ENCODE results near the gene GDPD5. TPM values are rescaled to one million over a fixed set of nuclear protein-coding genes. Genes with fewer than 3 reads are reported as not detected.
A peak's percentile ranks its signal among the peaks of the same experiment; 100 is the strongest.

The GDPD5 gene
- total RNA-seq, 1 donor from 2014 or later = 7.8 TPM

DNA sequence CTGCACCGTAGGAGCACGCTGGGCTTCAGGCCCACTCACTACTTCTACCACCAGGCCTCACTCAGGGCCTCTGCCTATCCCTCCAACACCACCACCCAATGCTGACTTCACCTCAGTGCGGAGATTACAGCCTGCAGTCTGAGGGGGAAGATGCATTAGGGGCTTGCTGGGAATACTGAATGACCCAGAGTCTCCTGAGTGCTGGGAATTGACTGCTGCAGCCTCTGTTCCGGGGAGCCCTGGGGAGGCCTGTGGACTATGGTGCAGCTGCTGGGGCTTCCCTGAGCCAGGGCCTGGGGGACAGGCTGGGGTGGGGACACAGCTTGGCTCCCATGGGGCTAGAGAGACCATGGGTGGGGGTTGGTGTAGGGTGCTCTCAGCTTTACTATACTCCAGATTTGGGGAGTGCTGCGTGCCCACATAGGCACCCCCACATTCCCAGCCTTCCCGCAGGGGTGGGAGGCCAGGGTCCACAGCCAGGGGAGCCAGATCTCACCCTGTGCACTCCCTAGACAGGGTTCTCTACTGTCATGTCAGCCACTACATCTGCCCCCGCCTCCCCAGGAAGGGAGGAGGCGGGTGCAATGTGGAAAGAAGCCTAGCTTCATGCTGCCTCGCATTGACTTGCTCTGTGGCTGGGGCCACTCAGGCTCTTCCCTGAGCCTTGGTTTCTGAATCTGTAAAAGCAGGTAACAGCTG, 44.4 kb downstream of the GDPD5 start:
- Histone ChIP-seq H3K27me3 (ENCODE audit: control insufficient read depth in 3 of 3, insufficient read depth in 3 of 3, low read length in 3 of 3) (no peaks in the 10 kb centered on the region), H3K4me1 (ENCODE audit: control insufficient read depth in 3 of 3, insufficient read depth in 3 of 3, low read length in 3 of 3) (peaks cover 21 to 35% (median 31%) of the 10 kb centered on the region in 3 donors), H3K9me3 (ENCODE audit: control insufficient read depth in 3 of 3, low read length in 3 of 3) (no peaks in the 10 kb centered on the region), H3K36me3 (ENCODE audit: control insufficient read depth in 3 of 3, insufficient read depth in 3 of 3, low read length in 3 of 3) (no peaks in the 10 kb centered on the region), H3K27ac (ENCODE audit: low read depth, low read length) (no peak overlapping the region), H3K9ac (ENCODE audit: low read depth in 1 of 3, low read length in 3 of 3) (peak overlapping the region in 2 of 3 donors; percentile 12 to 45), H3K4me3 (ENCODE audit: low read length in 3 of 3) (no peak overlapping the region)

DNA sequence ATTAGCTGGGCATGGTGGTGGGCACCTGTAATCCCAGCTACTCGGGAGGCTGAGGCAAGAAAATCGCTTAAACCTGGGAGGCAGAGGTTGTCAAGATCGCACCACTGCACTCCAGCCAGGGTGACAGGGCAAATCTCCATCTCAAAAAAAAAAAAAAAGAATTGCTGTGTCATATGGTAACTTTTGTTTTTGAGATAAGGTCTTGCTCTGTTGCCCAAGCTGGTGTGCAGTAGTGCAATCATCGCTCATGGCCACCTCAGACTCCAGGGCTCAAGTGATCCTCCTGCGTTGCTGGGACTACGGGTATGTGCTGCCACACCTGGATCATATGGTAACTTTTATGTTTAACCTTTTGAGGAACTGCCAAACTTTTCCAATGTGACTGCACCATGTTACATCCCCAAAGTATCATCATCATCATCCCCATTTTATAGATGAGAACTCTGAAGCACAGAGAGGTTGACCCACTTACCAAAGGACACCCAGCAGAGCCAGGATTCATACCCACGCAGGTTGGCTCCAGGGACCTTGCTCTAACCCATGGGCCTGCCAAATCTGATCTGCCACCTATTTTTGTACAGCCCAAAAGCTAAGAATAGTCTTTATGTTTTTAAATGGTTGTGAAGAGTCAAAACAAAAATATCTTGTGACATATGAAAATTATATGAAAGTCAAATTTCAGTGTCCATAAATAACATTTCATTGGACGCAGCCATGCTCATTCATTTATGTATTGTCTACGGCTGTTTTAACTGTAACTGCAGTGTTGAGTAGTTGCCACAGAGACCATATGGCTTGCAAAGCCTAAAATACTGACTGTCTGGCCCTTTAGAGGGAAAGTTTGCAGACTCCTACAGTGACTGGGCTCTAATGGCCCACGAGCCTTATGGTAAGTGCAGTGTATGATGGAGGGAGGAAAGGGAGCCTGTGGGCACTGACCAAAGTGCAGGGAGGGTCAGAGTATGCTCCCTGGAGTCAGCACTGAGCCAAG, 45.3 kb downstream of the GDPD5 start:
- Histone ChIP-seq H3K27me3 (ENCODE audit: control insufficient read depth in 3 of 3, insufficient read depth in 3 of 3, low read length in 3 of 3) (no peaks in the 10 kb centered on the region), H3K9me3 (ENCODE audit: control insufficient read depth in 3 of 3, low read length in 3 of 3) (no peaks in the 10 kb centered on the region), H3K4me1 (ENCODE audit: control insufficient read depth in 3 of 3, insufficient read depth in 3 of 3, low read length in 3 of 3) (peaks cover 30 to 44% (median 40%) of the 10 kb centered on the region in 3 donors), H3K9ac (ENCODE audit: low read depth in 1 of 3, low read length in 3 of 3) (peak overlapping the region in 2 of 3 donors; percentile 12 to 45), H3K4me3 (ENCODE audit: low read length in 3 of 3) (no peak overlapping the region), H3K27ac (ENCODE audit: low read depth, low read length) (no peak overlapping the region), H3K36me3 (ENCODE audit: control insufficient read depth in 3 of 3, insufficient read depth in 3 of 3, low read length in 3 of 3) (no peaks in the 10 kb centered on the region)

GRCh38 chr11:75479597-75480145, 46.1 kb downstream of the GDPD5 start:
- no peaks in the 10 kb centered on the region for H3K36me3 ChIP-seq (ENCODE audit: control insufficient read depth in 3 of 3, insufficient read depth in 3 of 3, low read length in 3 of 3)
- H3K4me3 ChIP-seq (ENCODE audit: low read length in 3 of 3) = no peak overlapping the region
- no peaks in the 10 kb centered on the region for H3K27me3 ChIP-seq (ENCODE audit: control insufficient read depth in 3 of 3, insufficient read depth in 3 of 3, low read length in 3 of 3)
- H3K9ac ChIP-seq (ENCODE audit: low read depth in 1 of 3, low read length in 3 of 3) = no peak overlapping the region
- no peak overlapping the region for H3K27ac ChIP-seq (ENCODE audit: low read depth, low read length)
- H3K9me3 ChIP-seq (ENCODE audit: control insufficient read depth in 3 of 3, low read length in 3 of 3) = no peaks in the 10 kb centered on the region
- peaks cover 34 to 50% (median 45%) of the 10 kb centered on the region in 3 donors for H3K4me1 ChIP-seq (ENCODE audit: control insufficient read depth in 3 of 3, insufficient read depth in 3 of 3, low read length in 3 of 3)

DNA sequence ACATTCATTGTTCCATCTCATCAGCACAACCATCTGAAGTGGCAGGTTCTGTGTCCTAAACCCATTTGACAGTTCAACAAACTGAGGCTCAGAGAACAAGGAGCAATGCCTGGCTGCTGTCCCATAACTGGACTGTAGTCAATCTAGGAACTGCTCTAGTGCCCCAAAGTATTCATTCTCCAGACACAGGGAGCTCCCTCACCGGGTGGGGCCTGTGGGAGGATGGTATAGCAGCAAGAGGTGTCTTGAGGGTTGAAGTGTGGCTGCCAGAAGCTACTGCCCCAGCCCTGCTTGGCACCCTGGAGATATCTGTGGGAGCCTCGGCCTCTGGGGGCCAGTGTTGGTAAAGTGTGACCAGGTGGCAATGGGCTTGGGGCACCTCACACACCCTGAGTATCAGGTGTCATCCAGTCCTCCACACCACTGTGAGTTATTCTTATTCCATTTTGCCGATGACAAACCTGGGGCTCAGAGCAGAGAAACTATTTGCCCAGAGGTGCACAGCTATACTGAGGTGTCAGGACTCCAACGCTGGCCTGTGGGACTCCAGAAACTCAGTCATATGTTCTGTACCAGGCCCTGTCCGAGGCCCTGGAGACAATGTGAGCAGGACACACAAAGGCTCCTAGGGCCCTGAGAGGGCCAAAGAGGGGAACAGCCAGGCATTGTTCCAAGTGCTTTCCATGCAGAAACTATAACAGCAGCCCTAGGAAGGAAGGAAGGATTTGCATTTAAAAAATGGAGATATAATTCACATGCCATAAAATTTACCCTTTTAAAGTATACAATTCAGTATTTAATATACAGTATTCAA, 46.8 kb downstream of the GDPD5 start:
- Histone ChIP-seq H3K27me3 (ENCODE audit: control insufficient read depth in 3 of 3, insufficient read depth in 3 of 3, low read length in 3 of 3) (no peaks in the 10 kb centered on the region), H3K36me3 (ENCODE audit: control insufficient read depth in 3 of 3, insufficient read depth in 3 of 3, low read length in 3 of 3) (no peaks in the 10 kb centered on the region), H3K9ac (ENCODE audit: low read depth in 1 of 3, low read length in 3 of 3) (peak overlapping the region in 1 of 3 donors; percentile 16), H3K4me1 (ENCODE audit: control insufficient read depth in 3 of 3, insufficient read depth in 3 of 3, low read length in 3 of 3) (peaks cover 41 to 54% (median 47%) of the 10 kb centered on the region in 3 donors), H3K27ac (ENCODE audit: low read depth, low read length) (no peak overlapping the region), H3K4me3 (ENCODE audit: low read length in 3 of 3) (no peak overlapping the region), H3K9me3 (ENCODE audit: control insufficient read depth in 3 of 3, low read length in 3 of 3) (no peaks in the 10 kb centered on the region)

- Histone ChIP-seq H3K4me1 (ENCODE audit: control insufficient read depth in 3 of 3, insufficient read depth in 3 of 3, low read length in 3 of 3) (peaks cover 40 to 52% (median 47%) of the 10 kb centered on the region in 3 donors), H3K36me3 (ENCODE audit: control insufficient read depth in 3 of 3, insufficient read depth in 3 of 3, low read length in 3 of 3) (peaks cover 0 to 2% (median 0%) of the 10 kb centered on the region in 3 donors), H3K4me3 (ENCODE audit: low read length in 3 of 3) (no peak overlapping the region), H3K9ac (ENCODE audit: low read depth in 1 of 3, low read length in 3 of 3) (peak overlapping the region in 1 of 3 donors; percentile 16), H3K27me3 (ENCODE audit: control insufficient read depth in 3 of 3, insufficient read depth in 3 of 3, low read length in 3 of 3) (no peaks in the 10 kb centered on the region), H3K9me3 (ENCODE audit: control insufficient read depth in 3 of 3, low read length in 3 of 3) (no peaks in the 10 kb centered on the region), H3K27ac (ENCODE audit: low read depth, low read length) (peak overlapping the region; percentile 75)
These were observed 48.2 kb downstream of the GDPD5 start for GRCh38 chr11:75477614-75477935.

GRCh38 chr11:75476739-75477613, 48.8 kb downstream of the GDPD5 start:
- Histone ChIP-seq H3K27ac (ENCODE audit: low read depth, low read length) (peak overlapping the region; percentile 75), H3K4me1 (ENCODE audit: control insufficient read depth in 3 of 3, insufficient read depth in 3 of 3, low read length in 3 of 3) (peaks cover 40 to 54% (median 47%) of the 10 kb centered on the region in 3 donors), H3K27me3 (ENCODE audit: control insufficient read depth in 3 of 3, insufficient read depth in 3 of 3, low read length in 3 of 3) (no peaks in the 10 kb centered on the region), H3K4me3 (ENCODE audit: low read length in 3 of 3) (peak overlapping the region in 1 of 3 donors; percentile 52), H3K9me3 (ENCODE audit: control insufficient read depth in 3 of 3, low read length in 3 of 3) (no peaks in the 10 kb centered on the region), H3K9ac (ENCODE audit: low read depth in 1 of 3, low read length in 3 of 3) (peak overlapping the region in 2 of 3 donors; percentile 41 to 73), H3K36me3 (ENCODE audit: control insufficient read depth in 3 of 3, insufficient read depth in 3 of 3, low read length in 3 of 3) (peaks cover 0 to 2% (median 0%) of the 10 kb centered on the region in 3 donors)

- Histone ChIP-seq H3K9ac (ENCODE audit: low read depth in 1 of 3, low read length in 3 of 3) (peak overlapping the region in 2 of 3 donors; percentile 41 to 73), H3K36me3 (ENCODE audit: control insufficient read depth in 3 of 3, insufficient read depth in 3 of 3, low read length in 3 of 3) (peaks cover 0 to 2% (median 0%) of the 10 kb centered on the region in 3 donors), H3K27me3 (ENCODE audit: control insufficient read depth in 3 of 3, insufficient read depth in 3 of 3, low read length in 3 of 3) (no peaks in the 10 kb centered on the region), H3K27ac (ENCODE audit: low read depth, low read length) (peak overlapping the region; percentile 75), H3K4me3 (ENCODE audit: low read length in 3 of 3) (peak overlapping the region in 1 of 3 donors; percentile 52), H3K9me3 (ENCODE audit: control insufficient read depth in 3 of 3, low read length in 3 of 3) (no peaks in the 10 kb centered on the region), H3K4me1 (ENCODE audit: control insufficient read depth in 3 of 3, insufficient read depth in 3 of 3, low read length in 3 of 3) (peaks cover 40 to 51% (median 45%) of the 10 kb centered on the region in 3 donors)
These were observed 49.7 kb downstream of the GDPD5 start for GRCh38 chr11:75475767-75476650.
